ENCODE data around the gene RHPN2.
"Not testable (repeated sequence)": the region's sequence is repeated elsewhere in the genome, so short reads cannot be mapped to it uniquely, and the experiment has no call there.

The RHPN2 gene

GRCh38 chr19:33026602-33027001 lies 38.1 kb downstream of the RHPN2 start:
- DNase-seq (ENCODE audit: low spot score), result not testable (repeated sequence)

GRCh38 chr19:33025468-33026238 lies 39.0 kb downstream of the RHPN2 start:
- DNase-seq (ENCODE audit: low spot score), result not testable (repeated sequence)

GRCh38 chr19:33024398-33024797 lies 40.3 kb downstream of the RHPN2 start:
- DNase-seq (ENCODE audit: low spot score), result no peak

GRCh38 chr19:33022472-33023116 lies 42.1 kb downstream of the RHPN2 start:
- DNase-seq (ENCODE audit: low spot score), result no peak

GRCh38 chr19:33010891-33011290 lies 53.8 kb downstream of the RHPN2 start:
- DNase-seq (ENCODE audit: low spot score), result not testable (repeated sequence)

- no peak for DNase-seq (ENCODE audit: low spot score)
Measured at GRCh38 chr19:33008738-33009137, 56.0 kb downstream of the RHPN2 start.

GRCh38 chr19:33005440-33005839 lies 59.2 kb downstream of the RHPN2 start:
- no peak for DNase-seq (ENCODE audit: low spot score)

GRCh38 chr19:33003424-33004024 lies 61.2 kb downstream of the RHPN2 start:
- DNase-seq (ENCODE audit: low spot score), result not testable (repeated sequence)

- not testable (repeated sequence) for DNase-seq (ENCODE audit: low spot score)
Measured at GRCh38 chr19:33002126-33002865, 62.4 kb downstream of the RHPN2 start.

- DNase-seq (ENCODE audit: low spot score), result no peak
Measured at GRCh38 chr19:33000910-33001309, 63.8 kb downstream of the RHPN2 start.

- no peak for DNase-seq (ENCODE audit: low spot score)
Measured at GRCh38 chr19:33000510-33000909, 64.2 kb downstream of the RHPN2 start.

- DNase-seq (ENCODE audit: low spot score), result no peak
Measured at GRCh38 chr19:32998722-32999121, 66.0 kb downstream of the RHPN2 start.

- no peak for DNase-seq (ENCODE audit: low spot score)
Measured at GRCh38 chr19:32997716-32998355, 66.9 kb downstream of the RHPN2 start.

GRCh38 chr19:32997061-32997464 lies 67.6 kb downstream of the RHPN2 start:
- DNase-seq (ENCODE audit: low spot score), result not testable (repeated sequence)

- not testable (repeated sequence) for DNase-seq (ENCODE audit: low spot score)
Measured at GRCh38 chr19:32995966-32996365, 68.7 kb downstream of the RHPN2 start.

- DNase-seq (ENCODE audit: low spot score), result no peak
Measured at GRCh38 chr19:32988724-32989123, 76.0 kb downstream of the RHPN2 start.

GRCh38 chr19:32988254-32988653 lies 76.4 kb downstream of the RHPN2 start:
- not testable (repeated sequence) for DNase-seq (ENCODE audit: low spot score)

- not testable (repeated sequence) for DNase-seq (ENCODE audit: low spot score)
Measured at GRCh38 chr19:32982488-32982887, 82.2 kb downstream of the RHPN2 start.

- DNase-seq (ENCODE audit: low spot score), result not testable (repeated sequence)
Measured at GRCh38 chr19:32979807-32980206, 84.9 kb downstream of the RHPN2 start.

GRCh38 chr19:32977813-32978212 lies 86.9 kb downstream of the RHPN2 start:
- DNase-seq (ENCODE audit: low spot score), result not testable (repeated sequence)

- no peak for DNase-seq (ENCODE audit: low spot score)
Measured at GRCh38 chr19:32977280-32977679, 87.4 kb downstream of the RHPN2 start.

All from SW480 (cell line).